Liver (tissue), 3 donors: ENCODE results near the gene NTM.

Experiments
- ATF3 ChIP-seq: IDR thresholded peaks from 2 replicates; pipeline ENCODE4 v1.6.1; 2016; ENCODE audit warnings: antibody characterized with exemption
- CTCF ChIP-seq: fragments of 150-350 bp; IDR thresholded peaks from 2 replicates; pipeline ENCODE4 v1.5.1; 2017; ENCODE audit warnings: improper control_type of control experiment, low read depth, low read length; ENCODE audit not compliant: missing input control
- EGR1 ChIP-seq, 2 donors: IDR thresholded peaks; 2 replicates each; pipeline ENCODE4 v1.6.1; 2016 to 2018; ENCODE audit warnings: antibody characterized with exemption in 2 of 2, low read depth in 2 of 2
- FOXA1 ChIP-seq: IDR thresholded peaks from 2 replicates; pipeline ENCODE4 v1.6.1; 2016; ENCODE audit warnings: antibody characterized with exemption
- HNF4G ChIP-seq: IDR thresholded peaks from 2 replicates; pipeline ENCODE4 v1.6.1; 2016; ENCODE audit warnings: antibody characterized with exemption
- JUND ChIP-seq, 2 donors: IDR thresholded peaks; 2 replicates each; pipeline ENCODE4 v1.6.1; 2016; ENCODE audit warnings: antibody characterized with exemption in 2 of 2
- MAX ChIP-seq: IDR thresholded peaks from 2 replicates; pipeline ENCODE4 v1.6.1; 2016; ENCODE audit warnings: antibody characterized with exemption
- NR2F2 ChIP-seq: IDR thresholded peaks from 2 replicates; pipeline ENCODE4 v1.6.1; 2016; ENCODE audit warnings: antibody characterized with exemption
- RAD21 ChIP-seq, 2 donors: IDR thresholded peaks; 2 replicates each; pipeline ENCODE4 v1.6.1; 2016; ENCODE audit warnings: antibody characterized with exemption in 2 of 2, mild to moderate bottlenecking in 2 of 2
- SP1 ChIP-seq: IDR thresholded peaks from 2 replicates; pipeline ENCODE4 v1.6.1; 2018; ENCODE audit warnings: antibody characterized with exemption, mild to moderate bottlenecking
- TAF1 ChIP-seq: conservative IDR thresholded peaks from 2 replicates; pipeline ENCODE4 v1.6.1; 2016; ENCODE audit warnings: antibody characterized with exemption, mild to moderate bottlenecking
- YY1 ChIP-seq: IDR thresholded peaks from 2 replicates; pipeline ENCODE4 v1.6.1; 2016; ENCODE audit warnings: antibody characterized with exemption, mild to moderate bottlenecking
- ZBTB33 ChIP-seq: IDR thresholded peaks from 2 replicates; pipeline ENCODE4 v1.6.1; 2016; ENCODE audit warnings: antibody characterized with exemption
- donor health status: healthy.
- donor health status: healthy.

GRCh38 chr11:131678658-131679340 lies 308.4 kb downstream of the NTM start:
- TF ChIP-seq CTCF, result no peak
- no peak for TF ChIP-seq FOXA1
- no peak for TF ChIP-seq RAD21 (IDR thresholded peaks at IDR 0.05)
- no peak for TF ChIP-seq ZBTB33
- TF ChIP-seq SP1, result no peak
- TF ChIP-seq TAF1, result no peak
- TF ChIP-seq ATF3, result no peak
- TF ChIP-seq EGR1 (IDR thresholded peaks at IDR 0.05; ENCODE audit: low read depth in 2 of 2), result no peak
- no peak for TF ChIP-seq YY1
- no peak for TF ChIP-seq MAX
- no peak for TF ChIP-seq NR2F2
- no peak for TF ChIP-seq HNF4G
- no peak for TF ChIP-seq JUND (IDR thresholded peaks at IDR 0.05)
